Measurements from ENCODE around the gene TRMT10A. TPM values are rescaled to one million over a fixed set of nuclear protein-coding genes. Genes with fewer than 3 reads are reported as not detected.

The TRMT10A gene
- total and polyA plus RNA-seq, 8 donors, result 2.3 to 4.8 (median 3.3) TPM

- no peak for FAIRE-seq
These were observed 14.9 kb upstream of the TRMT10A start for GRCh38 chr4:99578714-99579113.

GRCh38 chr4:99574530-99575324 is 10.9 kb upstream of the TRMT10A start, which contains the start of gene MTTP:
Gene MTTP, plus strand, starts transcription at chr4:99574824. Its CDS starts 86 bp downstream, at chr4:99574910.
- ATAC-seq, result no peak
- intact Hi-C loops (cut with DNase I), result no loop called here
- DNase-seq, result no peak
- Histone ChIP-seq H3K9me3 (no peaks in the 10 kb centered on the region), H3K36me3 (no peaks in the 10 kb centered on the region), H3K27ac (no peak within 1 kb of the TSS), H3K4me1 (no peaks in the 10 kb centered on the region), H3K27me3 (peaks cover 0 to 5% (median 0%) of the 10 kb centered on the region in 4 donors), H3K4me3 (no peak within 1 kb of the TSS)
- no peak for TF ChIP-seq CTCF (IDR thresholded peaks at IDR 0.05)
- FAIRE-seq, result no peak
- WGBS, 2 donors, result 79 to 83% methylated on average over 3 of the region's 3 CpGs

More at GRCh38 chr4:99578714-99579113, 14.9 kb upstream of the TRMT10A start:
- Histone ChIP-seq H3K27me3 (no peaks in the 10 kb centered on the region), H3K9me3 (no peaks in the 10 kb centered on the region), H3K36me3 (no peaks in the 10 kb centered on the region), H3K4me3 (no peak overlapping the region), H3K27ac (no peak overlapping the region), H3K4me1 (no peaks in the 10 kb centered on the region)
- intact Hi-C loops (cut with DNase I), result no loop called here
- no peak for ATAC-seq
- no peak for TF ChIP-seq CTCF (IDR thresholded peaks at IDR 0.05)
- DNase-seq, result no peak
- 82 to 88% methylated on average over 2 of the region's 2 CpGs for WGBS, 2 donors

DNA sequence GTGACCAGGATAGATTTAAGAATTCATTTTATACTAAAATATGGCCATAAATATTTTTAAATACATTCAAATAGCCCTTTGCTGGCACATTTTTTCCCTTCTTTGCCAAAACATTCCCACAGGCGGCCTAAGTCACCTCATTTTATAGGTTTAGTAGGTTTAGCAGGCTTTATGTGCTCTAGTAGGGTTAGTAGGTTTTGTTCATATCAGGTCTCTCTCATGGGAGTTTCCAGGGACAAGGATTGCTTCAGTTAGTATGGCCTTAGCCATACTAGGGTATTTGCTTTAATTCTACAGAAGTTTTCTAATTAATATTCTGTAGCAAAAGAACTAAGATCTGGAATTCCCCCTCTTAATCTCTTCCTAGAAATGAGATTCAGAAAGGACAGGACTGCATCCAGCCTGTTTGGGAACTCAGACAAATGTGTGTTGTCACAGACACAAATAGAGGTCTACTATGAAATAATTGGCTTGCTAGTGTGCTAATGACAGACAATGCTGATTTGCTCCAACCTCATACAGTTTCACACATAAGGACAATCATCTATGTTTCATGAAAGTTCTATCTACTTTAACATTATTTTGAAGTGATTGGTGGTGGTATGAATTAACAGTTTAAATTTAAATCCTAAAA is 10.0 kb upstream of the TRMT10A start:
- 79 to 80% methylated on average over 1 of the region's 1 CpG for WGBS, 2 donors
- TF ChIP-seq CTCF (IDR thresholded peaks at IDR 0.05), result no peak
- ATAC-seq (no peak), FAIRE-seq (no peak), DNase-seq (no peak)
- Histone ChIP-seq H3K27ac (no peak overlapping the region), H3K4me3 (no peak overlapping the region), H3K9me3 (no peaks in the 10 kb centered on the region), H3K27me3 (peaks cover 0 to 5% (median 0%) of the 10 kb centered on the region in 4 donors), H3K4me1 (no peaks in the 10 kb centered on the region), H3K36me3 (no peaks in the 10 kb centered on the region)
- intact Hi-C loops (cut with DNase I), result no loop called here

- H3K4me1 ChIP-seq, result no peaks in the 10 kb centered on the region
- H3K27me3 ChIP-seq, result peaks cover 0 to 5% (median 0%) of the 10 kb centered on the region in 4 donors
- no peaks in the 10 kb centered on the region for H3K36me3 ChIP-seq
- H3K4me3 ChIP-seq, result no peak overlapping the region
- 73% methylated on average over 6 of the region's 6 CpGs for WGBS, 2 donors
- FAIRE-seq (peak; percentile 51), DNase-seq (no peak), ATAC-seq (no peak)
- intact Hi-C loops (cut with DNase I), result no loop called here
- H3K27ac ChIP-seq, result no peak overlapping the region
- no peak for TF ChIP-seq CTCF (IDR thresholded peaks at IDR 0.05)
- H3K9me3 ChIP-seq, result no peaks in the 10 kb centered on the region
These were observed 8.8 kb upstream of the TRMT10A start for GRCh38 chr4:99572527-99573240.
